Ammon's horn (tissue), 1 donor: Measurements from ENCODE around the gene AURKB.
"Not testable (repeated sequence)": the region's sequence is repeated elsewhere in the genome, so short reads cannot be mapped to it uniquely, and the experiment has no call there.

Source experiments
- DNase-seq: peaks from one replicate; pipeline ENCODE4 v3.0.0-alpha.2; 2016; ENCODE audit warnings: low spot score

The AURKB gene

GRCh38 chr17:8209907-8210760 is at the start of gene AURKB:
Gene AURKB (minus strand): TSS chr17:8210575. CDS start chr17:8210224, 351 bp downstream.
- DNase-seq = peak; percentile 97

- DNase-seq = no peak
Observed at GRCh38 chr17:8257801-8258200, 47.4 kb upstream of the AURKB start.

- DNase-seq = no peak
Observed at GRCh38 chr17:8256691-8257090, 46.3 kb upstream of the AURKB start.

GRCh38 chr17:8256291-8256690 is 45.9 kb upstream of the AURKB start:
- DNase-seq = no peak

GRCh38 chr17:8255499-8255898 is 45.1 kb upstream of the AURKB start:
- no peak for DNase-seq

GRCh38 chr17:8254881-8255280 is 44.5 kb upstream of the AURKB start:
- DNase-seq = no peak

- peak; percentile 11 for DNase-seq
Observed at GRCh38 chr17:8253801-8254200, 43.4 kb upstream of the AURKB start.

GRCh38 chr17:8251411-8251810 is 41.0 kb upstream of the AURKB start:
- not testable (repeated sequence) for DNase-seq

- no peak for DNase-seq
Observed at GRCh38 chr17:8249621-8250500, 39.5 kb upstream of the AURKB start.

- peak; percentile 93 for DNase-seq
Observed at GRCh38 chr17:8248751-8249607, 38.6 kb upstream of the AURKB start, which contains the start of gene PFAS. Gene PFAS (plus strand): TSS chr17:8249289. CDS start chr17:8253938, 4,649 bp downstream.

- no peak for DNase-seq
Observed at GRCh38 chr17:8244768-8245167, 34.4 kb upstream of the AURKB start.

GRCh38 chr17:8243827-8244226 is 33.5 kb upstream of the AURKB start:
- DNase-seq = no peak

- no peak for DNase-seq
Observed at GRCh38 chr17:8237886-8238285, 27.5 kb upstream of the AURKB start.

- no peak for DNase-seq
Observed at GRCh38 chr17:8237175-8237574, 26.8 kb upstream of the AURKB start.

GRCh38 chr17:8235676-8236075 is 25.3 kb upstream of the AURKB start:
- no peak for DNase-seq

GRCh38 chr17:8234361-8235270 is 24.2 kb upstream of the AURKB start:
- DNase-seq = no peak

- DNase-seq = no peak
Observed at GRCh38 chr17:8231701-8232100, 21.3 kb upstream of the AURKB start.

- DNase-seq = no peak
Observed at GRCh38 chr17:8227238-8227581, 16.8 kb upstream of the AURKB start.

GRCh38 chr17:8226536-8227237 is 16.3 kb upstream of the AURKB start:
- peak; percentile 87 for DNase-seq
